T1000 (cell line): Measurements from ENCODE around the gene POMT2.

Source experiments
- DNase-seq: peaks from one replicate; lab custom pipeline; 2025; ENCODE audit warnings: mixed read lengths; lab: John Stamatoyannopoulos, UW

POMT2 gene

DNA sequence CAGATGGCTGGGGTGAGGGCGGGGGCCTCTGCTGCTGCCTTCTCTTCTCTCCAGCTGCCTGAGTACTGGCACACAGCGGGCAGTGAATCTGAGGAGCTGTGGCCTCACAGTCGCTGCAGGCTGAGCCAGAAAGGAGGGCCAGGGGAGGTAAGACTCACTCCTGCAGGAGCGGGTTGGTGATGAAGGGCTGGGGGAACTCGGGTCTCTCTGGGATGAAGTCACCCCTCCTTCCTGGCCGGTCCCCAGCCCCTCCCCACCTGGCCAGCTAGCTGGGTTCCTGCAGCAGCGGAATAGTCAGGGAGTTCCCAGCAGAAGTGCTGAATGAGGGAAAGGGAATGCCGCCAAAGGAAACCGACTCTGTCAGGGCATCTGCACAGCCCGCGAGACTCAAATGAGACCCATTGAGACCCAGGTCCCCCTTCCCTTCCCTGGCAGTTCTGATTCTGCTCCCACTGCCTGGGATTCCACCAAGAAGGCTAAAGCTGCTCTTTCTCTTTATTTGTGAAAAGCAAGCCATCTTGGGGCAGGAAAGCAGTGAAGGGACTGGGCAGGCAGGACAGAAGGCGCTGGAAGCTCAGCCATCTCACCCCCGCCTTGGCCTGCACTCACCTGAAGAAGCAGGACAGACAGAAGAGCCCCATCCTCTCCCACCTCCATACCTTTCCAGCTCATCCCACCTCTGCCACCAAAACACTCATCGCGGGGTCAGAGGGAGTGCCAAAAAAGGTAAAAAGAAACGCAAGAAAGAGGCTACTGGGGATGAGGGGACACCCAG lies 54.9 kb downstream of the POMT2 start:
- no peak for DNase-seq

DNA sequence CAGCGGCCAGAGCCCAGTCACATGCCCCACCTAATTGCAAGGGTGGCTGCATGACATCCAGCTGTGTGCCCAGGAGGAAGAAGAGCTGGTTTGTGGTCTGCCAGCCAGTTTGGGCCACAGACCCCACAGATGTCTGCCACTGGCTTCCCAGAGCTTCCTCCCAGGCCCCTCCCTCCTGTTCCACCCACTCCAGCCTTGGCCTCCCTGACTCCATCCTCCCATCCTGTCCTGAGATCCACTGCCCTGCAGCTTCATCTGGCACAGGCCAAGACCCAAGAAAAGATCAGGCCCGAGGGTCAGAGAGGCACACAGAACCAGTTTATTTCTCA lies 55.5 kb downstream of the POMT2 start:
- no peak for DNase-seq

DNA sequence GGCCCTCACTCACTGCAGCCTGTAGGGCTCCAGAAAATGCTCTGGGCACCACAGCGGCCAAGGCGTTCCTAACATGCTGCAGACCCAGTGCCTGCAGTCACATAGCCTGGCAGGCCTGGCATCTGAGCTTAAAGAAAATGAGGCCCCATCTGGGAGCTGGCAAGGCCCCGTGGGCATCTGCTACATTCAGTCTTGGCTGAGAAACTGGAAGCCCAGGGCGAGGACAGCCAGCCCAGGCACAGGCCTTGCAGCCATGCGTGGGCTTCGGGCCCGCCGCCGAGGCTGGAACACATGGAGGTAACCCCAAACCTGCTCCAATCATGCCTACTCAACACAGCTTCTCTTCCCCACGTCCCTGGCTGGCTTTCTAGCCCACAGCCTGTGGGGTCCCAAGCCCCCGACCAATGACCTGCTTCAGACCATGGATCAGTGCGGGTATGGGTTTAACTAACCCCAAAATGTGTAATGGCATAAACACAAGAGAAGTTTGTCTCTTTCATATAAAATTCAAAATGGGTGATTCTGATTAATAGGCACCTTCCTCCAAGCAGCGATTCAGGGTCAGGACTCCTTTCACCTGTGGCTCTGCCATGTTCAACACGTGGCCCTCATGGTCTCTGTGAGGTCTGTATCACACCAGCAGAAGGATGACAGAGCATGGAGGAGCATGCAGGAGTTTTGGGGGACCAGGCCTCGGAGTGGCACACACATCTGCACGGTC lies 56.1 kb downstream of the POMT2 start:
- DNase-seq = no peak

DNA sequence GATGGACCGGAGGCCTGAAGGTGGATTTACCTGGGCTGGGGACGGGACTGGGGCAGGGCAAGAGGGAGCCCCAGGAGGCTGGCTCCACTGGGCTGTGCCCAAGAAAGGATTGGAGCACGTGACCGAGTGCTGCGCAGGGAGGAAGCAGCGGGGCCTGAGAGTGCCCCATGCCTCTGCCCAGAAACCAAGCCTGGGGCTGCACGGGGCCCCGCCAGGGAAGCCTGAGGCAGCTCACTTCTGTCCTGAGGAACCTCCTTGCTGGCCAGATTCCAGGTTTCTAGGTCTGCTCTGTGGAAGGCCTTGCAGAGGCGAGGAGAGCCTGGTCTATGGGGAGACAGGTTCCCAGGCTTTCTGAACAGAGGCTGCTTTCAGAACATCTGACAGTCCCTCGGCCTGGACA lies 60.1 kb downstream of the POMT2 start:
- DNase-seq = no peak

DNA sequence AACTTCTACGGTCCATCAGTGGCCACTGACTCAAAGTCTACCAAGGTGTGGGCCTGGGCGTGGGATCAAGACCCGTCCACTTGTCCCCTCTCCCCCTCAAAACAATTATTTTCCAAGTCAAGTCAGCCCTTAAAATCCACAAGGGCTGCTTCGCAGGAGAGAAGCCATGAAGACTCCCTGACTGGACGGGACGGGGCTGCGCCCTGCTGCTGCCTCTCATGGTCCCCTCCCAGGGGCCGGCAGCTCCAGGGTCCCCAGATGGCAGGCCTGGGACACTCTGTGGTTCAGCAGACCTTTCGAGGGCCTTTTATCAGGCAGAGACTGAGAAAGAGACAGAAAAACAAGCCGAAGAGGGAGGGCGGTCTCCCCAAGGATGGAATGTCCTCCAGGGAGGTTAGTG lies 60.5 kb downstream of the POMT2 start:
- no peak for DNase-seq

DNA sequence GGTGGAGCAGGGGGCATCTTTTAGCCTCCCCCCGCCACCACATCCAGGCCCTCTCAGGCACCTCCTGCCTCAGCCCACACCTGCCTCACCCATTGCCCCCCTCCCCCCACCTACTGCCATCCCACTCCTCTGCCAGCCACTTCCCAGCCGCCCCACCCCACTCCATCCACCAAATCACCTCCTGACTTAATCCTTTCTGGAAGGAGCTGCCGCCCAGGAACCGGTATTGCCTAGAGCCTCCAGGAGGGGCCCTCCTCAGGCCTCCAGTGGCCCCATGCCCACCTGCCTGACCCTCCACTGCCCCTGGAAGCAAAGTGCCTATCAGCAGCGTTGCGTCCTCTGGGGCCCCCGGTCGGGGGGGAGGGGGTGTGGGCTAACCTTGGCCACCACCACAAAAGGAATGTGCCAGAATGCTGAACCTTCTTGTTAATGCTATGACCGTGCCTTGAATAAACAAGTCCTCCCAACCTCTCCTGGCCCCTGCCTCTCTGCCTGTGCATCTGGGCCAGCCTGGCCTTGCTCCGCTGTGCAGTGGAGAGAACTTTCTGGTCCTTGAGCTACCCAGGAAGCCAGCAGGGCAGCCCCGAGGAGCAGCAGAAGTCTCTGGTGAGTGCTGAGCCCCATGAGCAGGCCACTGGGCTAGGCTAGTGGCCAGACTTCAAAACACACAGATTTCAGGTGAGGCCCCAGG lies 61.5 kb downstream of the POMT2 start:
- no peak for DNase-seq

DNA sequence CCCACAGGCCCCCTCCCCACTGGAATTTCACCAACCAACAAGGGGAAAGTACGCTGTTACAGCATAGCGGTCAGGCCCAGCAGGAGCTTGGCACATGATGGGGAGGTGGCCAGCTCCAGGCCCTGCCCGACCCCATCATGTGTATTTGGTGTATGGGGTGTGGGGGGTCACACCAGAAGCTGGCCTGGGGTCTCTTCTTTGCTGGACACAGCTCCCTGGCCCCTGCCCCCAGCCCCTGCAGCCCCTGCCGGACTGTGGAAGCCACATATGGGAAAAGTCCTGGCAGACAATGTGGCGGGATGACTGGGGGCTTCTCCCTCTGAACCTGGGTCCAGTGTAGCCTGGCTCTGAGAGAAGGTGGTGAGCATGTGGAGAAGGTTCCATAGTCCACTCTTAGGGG lies 62.1 kb downstream of the POMT2 start:
- DNase-seq = no peak

DNA sequence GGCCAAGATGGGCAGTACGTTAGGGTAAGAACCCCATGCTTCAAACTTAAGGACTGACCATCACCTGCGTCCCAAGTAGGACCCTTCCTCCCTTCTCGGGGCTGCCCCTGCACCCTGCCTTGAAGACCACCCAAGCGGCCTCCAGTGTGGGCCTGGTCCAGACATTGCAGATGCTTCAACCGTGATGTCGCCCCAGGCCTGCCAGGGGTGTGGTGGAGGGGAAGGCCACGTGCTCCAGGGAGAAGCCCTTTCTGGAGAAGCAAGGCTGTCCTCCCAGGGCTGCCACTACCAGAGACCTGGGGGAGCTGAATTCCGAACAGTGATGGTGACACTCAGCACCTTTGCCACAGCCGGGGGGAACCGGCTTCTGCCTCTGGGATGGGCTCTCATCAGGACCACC lies 63.0 kb downstream of the POMT2 start:
- no peak for DNase-seq

DNA sequence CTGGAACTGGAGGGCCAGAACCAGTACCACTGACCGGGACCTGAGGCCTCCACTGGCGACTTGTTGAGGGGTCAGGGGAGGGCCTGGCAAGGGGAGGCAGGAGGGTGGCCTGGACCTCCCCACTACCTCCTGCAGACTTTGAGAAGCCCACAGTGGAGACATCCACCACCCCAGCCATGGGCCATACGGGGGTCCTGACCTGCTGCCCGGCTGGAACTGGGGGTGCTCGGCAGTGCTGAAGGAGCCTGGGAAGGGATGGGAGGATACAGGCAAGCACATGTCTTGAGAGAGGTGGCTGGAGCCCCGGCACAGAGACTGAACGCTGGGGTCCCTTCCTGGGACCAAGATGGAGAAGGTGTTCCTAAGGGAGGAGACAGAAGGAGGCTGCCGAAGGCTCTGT lies 64.0 kb downstream of the POMT2 start:
- DNase-seq = no peak

DNA sequence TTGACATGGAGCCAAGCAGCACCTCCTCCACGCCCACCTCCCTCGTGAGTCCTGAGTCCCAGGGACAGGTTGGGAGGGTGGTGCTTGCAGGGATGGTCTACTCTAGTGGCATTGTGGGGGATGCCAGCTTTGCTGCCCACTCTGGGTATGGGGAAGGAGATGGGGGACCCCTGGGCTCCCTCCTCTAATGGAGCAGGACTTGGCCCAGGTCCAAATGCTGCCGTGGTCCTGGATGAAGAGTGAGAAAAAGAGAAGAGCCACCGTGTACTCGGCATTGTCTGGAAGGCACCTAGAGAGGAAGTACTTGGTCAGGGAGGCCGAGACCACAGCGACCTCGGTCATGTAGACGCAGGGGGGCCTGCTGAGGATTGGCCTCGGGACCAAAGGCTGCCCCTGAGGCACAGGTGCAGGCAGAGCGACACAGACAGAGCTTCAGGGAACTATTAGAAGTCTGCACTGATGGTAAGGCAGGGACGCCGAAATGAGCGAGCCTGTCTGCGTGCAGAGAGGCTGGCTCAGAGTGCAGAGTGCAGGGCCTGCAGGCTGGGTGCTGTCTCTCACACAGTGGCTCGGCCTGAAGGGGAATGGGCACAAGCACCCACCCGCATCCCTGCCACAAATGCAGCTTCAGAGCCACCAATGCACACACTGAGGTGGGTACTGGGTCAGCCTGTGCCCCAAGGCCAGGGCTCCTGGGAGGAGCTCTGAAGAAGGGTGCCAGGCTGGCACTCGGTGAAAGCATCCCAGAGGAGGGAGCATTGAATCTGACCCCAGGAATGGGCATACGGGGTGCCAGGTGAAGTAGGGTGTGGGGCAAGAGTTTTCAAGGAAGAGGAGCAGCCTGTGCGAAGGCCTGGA lies 67.1 kb downstream of the POMT2 start:
- no peak for DNase-seq

DNA sequence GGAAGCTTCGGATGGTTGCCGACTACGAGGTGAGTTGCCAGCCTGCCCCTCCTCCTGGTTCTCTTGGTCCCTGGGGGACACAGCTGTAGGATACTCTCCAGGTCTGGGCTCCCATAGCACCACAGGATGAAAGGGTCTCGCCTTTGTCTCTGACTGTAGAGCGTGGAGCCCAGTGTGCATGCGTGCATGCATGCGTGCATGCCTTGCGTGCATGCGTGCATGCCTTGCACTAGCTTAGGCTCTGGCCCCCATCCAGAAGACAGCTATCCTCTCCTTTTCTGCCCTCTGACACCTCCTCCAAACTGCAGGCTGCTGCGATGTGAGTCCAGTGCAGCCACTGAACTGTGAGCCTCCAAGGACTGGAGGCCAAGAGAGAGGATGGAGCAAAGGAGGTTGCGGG lies 68.8 kb downstream of the POMT2 start:
- DNase-seq = no peak

DNA sequence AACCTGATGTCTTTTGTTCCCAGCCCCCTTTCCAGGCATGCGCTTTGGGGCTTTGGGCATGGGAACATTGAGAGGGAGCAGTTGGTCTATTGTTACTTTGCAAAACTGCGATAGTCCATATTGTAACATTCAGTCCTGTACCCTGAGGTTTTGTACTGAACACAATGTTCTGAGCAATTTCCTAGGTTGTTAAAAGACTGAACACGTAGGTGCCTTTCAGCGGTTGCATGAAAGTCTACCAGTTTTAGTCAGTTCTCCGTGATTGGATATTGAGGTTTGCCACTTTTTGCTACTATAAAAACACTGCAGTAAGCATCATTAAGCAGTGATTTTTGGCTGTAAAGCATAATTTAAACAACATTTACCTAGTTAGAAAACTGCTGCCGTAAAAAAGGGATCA lies 69.8 kb downstream of the POMT2 start:
- no peak for DNase-seq

DNA sequence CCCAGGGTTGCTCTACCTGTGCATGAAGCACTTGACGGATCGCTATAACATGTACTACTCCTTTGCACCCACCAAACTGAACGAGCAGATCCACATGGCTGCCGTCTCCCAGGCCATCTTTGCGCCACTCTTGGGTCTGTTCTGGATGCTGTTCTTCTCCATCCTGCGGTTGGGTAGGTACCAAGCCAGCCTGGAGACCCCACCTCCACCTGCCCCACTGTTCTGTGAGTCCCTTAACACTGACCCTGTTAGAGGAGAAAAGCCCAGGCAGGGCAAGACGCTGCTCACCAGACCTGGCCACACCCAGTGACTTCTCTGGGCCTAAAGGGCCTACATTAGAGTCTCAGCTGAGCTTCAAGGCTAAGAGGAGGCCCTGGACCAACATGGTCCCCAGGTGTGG lies 71.4 kb downstream of the POMT2 start:
- DNase-seq = no peak

DNA sequence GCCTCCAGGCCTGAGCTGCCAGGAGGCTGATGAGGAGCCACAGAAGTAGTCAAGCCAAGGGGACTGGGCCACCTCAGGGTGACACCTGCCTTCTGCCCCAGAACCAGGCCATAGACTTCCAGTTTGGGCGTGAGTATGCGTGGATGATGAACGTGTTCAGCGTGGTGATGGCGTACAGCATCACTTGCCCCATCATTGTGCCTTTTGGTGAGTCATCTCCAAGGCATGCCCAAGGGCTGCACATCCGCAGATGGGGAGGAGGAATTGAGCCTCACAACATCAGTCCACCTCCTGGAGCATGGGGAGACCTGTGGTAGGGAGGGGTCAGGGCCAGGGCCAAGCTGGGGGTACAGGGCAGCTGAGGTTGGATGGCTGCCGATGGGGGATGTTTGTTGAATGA lies 72.0 kb downstream of the POMT2 start:
- no peak for DNase-seq

DNA sequence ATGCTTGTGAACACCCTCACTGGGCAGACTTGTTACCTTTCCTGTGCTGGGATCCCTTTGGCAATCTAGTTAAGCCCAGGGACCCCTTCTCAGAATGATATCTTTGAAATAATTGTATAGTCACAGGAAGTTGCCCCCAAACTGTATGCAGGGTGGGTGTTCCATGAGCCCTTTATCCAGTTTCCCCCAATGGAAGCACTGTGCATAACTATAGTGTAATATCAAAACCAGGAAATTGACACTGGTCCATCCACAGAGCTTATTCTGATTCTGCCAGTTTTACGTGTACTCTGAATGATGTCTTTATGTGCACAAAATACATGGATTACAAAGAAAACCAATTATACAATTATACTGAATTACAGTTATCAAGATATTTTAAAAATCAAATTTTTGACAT lies 73.9 kb downstream of the POMT2 start:
- no peak for DNase-seq

DNA sequence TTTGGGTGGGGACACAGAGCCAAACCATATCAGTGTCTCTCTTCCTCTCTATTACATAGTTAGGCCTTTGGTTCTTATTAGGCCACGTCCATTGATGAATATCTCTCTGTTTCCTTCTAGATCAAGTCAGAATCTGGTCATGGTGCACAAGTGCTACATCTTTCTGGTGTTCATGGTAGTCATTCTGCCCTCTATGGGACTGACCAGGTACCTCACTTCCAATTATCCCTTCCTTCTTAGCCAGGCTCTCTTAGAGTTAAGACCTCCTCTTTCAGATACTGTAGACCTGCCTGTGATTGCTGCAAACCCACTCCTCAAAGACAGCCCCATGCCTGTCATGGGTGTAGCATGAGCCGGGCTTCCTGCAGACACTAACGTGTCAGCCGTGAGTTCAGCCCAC lies 74.9 kb downstream of the POMT2 start:
- DNase-seq = no peak

DNA sequence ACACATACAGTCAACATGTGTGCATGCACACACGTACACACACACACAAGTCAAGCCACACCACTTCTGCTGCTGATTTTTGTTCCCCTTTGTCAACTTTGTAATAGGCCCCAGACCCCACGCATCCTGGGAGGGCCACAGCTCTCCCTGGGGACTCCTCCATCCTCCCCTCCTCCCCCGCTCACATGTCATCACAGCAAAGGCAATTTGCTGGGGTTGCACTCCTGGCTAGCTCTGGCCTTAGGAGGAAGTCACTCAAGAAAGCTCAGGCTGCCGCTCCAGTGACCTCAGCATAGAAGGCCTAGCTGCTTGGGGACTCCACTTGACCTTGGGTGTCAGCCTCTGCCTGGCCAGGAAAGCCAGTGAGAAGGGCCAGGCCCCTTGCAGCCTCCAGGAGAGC lies 76.8 kb downstream of the POMT2 start:
- no peak for DNase-seq

DNA sequence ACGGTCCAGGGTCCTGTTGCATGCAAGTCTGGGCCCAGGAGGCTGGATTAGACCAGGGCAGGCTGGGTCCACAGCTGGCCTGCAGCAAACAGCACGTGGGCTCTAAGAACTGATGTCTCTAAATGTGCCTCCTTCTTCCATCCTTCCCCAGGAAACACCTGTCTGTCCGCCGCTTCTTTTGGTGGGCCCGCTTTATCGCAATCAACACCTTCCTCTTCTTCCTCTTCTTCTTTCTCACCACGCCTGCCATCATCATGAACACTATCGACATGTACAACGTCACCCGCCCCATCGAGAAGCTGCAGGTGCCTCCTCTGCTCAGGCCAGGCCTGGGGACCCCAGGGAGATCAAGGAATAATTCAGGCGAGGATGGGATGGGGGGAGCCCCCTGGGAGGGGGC lies 77.9 kb downstream of the POMT2 start:
- DNase-seq = no peak

DNA sequence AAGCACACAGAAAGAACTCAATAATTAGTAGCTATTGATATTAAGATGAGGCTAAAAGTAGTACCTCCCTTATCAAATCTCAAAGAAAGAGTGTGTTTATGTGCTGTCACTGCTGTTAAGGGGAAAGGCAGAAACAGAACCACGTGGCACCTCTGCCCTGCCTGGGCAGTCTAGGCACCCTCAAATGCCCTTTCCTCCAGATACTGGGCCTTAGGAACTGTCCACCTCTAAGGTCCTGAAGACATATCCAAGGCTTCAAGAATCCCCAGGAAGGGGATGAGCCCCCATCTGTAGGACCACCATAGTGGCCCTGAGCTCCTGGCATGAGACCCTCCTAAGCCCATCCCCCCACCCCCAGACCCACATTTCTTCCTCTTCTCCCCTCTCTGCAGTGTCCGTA lies 78.7 kb downstream of the POMT2 start:
- no peak for DNase-seq

DNA sequence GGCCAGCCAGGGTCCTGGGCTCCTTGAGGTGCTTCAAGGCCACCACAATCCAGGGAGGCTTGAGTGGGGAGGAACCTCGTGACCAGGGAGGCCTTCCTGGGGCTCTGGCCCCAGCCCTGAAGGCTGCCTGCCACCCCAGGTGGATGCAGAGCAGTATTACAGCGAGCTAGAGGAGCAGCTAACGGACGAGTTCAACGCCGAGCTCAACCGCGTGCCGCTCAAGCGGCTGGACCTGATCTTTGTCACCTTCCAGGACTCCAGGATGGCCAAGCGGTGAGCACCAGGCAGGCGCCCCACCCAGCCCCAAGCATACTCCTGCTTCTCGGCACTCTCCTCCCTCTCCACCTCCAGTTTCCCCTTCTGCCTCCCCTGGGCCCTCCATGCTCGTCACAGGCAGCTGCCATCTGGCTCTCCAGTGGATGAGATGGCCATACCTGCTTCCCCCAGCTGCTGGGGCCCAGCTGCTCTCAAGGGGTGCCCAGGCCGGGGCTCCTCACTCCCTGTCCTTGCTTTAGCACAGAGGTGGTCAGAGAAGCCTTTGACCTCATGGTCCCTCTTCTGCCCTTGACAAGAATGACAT lies 80.3 kb downstream of the POMT2 start:
- DNase-seq = no peak

DNA sequence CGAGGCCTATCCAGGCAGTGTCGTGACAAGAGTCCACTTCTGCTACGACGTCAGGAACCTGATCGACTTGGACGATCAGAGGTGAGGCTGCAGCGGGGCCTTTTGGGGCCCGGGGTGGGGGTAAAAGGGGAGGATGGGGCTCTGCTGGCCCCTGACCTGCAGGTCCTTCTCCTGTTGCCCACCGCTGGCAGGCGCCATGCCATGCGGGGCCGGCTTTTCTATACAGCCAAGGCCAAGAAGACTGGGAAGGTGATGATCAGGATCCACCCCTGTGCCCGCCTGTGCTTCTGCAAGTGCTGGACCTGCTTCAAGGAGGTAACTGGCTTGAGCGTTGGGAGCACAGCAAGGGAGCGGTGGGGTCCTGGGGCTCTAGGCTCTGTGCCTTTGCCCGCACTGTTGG lies 81.3 kb downstream of the POMT2 start:
- DNase-seq = no peak

DNA sequence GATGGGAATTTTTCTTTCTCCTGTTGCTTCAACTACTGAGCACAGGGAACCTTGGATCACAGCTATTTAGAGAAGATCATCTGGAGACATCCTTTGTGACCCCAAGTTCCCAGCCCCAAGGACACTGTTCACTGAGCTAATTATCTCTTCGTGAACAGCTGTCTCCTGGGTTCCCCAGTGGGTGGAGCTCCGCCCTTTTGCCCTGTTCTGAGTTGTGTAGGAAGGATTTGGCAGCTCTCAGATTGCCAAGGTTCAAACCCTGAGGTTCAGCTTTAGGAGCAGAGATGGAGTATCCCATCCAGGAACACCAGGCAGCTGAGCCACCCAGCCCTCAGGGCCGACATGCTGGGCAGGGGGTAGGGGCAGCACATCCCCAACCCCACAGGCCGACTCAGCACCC lies 81.7 kb downstream of the POMT2 start:
- no peak for DNase-seq
